IPS DF 4.7 (cell line): Measurements from ENCODE around the gene ZFP36.
"Not testable (repeated sequence)": the region's sequence is repeated elsewhere in the genome, so short reads cannot be mapped to it uniquely, and the experiment has no call there.

Source experiments
- DNase-seq: peaks from one replicate; pipeline ENCODE4 v3.0.0-alpha.2; 2013; ENCODE audit warnings: low spot score; ENCODE audit errors: extremely low read depth

The ZFP36 gene

GRCh38 chr19:39406656-39407409, at the start of gene ZFP36:
TSS of gene ZFP36 (plus strand) at chr19:39406847. CDS start at chr19:39406905, 58 bp downstream.
- no peak for DNase-seq

DNA sequence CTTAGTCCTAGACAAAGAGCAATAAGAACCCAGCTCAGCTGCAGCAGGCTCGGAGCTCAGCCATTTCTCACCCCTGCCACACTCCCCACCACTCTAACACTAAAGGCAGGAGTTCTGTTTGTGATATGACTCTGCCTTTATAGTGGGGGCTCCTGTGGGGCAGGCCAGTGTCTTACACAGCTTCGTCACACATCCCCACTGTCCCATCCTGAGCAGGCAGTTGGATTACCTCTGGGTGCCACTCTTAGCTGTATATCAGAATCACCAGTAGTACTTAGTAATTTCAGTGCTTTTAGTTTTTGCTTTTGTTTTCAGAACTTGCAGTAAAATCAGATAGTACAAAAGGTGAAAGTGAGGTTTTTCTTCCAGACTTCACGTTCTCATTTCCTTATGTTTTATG, 47.6 kb upstream of the ZFP36 start:
- DNase-seq = no peak

- DNase-seq = no peak
Measured at GRCh38 chr19:39360599-39360998, 46.0 kb upstream of the ZFP36 start.

DNA sequence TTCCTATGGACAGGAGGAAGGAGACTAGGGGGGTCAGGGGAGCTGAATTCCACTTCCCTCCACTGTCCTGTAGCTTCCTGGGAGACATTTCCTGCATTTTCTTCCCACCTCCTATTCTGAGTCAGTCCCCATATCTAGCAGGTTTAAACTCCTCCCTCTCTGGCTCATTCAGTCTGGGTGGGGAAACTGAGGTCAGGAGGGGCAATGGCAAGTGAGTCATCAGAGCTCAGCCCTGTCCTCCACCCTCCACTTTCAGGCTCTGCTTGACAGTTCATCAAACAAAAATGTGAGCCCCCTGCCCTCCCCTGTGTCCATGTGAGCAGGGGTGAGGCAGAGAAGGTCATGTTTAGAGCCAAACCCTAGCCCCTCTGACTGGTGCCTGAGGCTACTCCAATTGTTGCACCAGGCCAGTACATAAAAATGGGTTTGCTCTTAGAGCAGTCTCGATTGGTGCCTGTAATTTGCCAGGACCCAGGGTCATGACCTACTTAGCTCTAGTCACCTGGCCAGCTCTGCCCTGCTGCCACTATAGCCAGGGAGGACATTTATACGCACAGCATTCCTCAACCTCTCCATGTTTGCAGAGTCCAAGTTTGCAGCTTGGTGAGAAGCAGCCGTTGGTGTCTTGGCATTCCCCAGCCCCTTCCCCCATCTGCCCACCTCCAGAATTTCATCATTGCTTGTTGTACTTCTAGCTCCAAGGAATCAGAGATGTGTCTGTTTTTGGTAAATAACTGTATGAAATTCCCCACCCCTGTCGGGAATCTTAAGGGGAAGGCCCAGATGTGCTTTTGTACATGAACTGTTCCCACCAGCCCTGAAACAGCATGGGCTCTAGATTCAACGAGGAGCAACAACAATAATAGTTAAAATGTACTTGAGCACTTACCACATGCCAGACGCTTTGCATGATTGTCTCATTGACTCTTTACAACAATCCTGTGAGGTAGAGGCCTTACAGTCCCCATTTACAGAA, 43.7 kb upstream of the ZFP36 start:
- DNase-seq = no peak

DNA sequence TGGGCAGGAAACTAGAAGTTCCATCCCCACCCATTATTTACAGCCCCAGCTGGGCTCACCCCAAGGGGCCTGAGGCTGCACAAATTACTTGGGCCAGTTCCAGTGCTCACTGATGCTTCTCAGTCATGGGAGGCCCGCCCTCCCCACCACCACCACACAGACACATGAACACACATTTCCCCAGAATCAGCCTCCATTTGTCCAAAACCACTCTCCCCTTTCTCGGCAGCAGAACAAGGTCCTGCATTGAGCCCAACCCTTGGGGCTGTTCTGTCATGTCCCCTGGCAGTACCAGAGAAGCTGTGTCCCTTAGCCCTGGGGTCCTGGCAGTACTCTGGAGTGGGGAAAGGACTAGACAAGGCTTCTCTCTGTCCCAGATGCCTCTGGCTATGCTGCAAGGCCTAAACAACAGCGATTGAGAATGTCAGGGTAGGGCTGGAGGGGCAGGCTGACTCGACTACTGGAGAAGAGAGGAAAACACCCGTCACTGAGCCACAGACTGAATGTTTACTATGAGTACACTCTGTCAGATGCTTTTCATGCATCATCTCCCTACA, 42.7 kb upstream of the ZFP36 start:
- DNase-seq = no peak

DNA sequence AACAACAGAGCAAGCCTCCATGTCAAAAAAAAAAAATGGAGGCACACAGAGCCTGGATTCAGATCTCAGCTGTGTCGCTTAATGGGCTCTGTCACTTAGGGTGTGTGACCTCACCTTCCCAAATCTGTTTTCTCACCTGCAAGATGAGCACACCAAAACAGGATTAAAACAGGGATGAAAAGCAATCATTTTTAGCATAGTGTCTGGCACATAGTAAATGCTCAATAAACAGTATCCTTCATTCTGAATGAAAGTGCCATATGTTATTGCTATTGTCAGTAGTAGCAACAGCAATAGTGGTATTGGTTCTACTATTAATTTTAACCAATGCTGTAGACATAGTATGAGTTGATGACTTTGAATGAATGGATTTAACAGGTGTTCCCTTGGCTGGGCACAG, 41.1 kb upstream of the ZFP36 start:
- DNase-seq = no peak

GRCh38 chr19:39369200-39369599, 37.4 kb upstream of the ZFP36 start:
- no peak for DNase-seq

DNA sequence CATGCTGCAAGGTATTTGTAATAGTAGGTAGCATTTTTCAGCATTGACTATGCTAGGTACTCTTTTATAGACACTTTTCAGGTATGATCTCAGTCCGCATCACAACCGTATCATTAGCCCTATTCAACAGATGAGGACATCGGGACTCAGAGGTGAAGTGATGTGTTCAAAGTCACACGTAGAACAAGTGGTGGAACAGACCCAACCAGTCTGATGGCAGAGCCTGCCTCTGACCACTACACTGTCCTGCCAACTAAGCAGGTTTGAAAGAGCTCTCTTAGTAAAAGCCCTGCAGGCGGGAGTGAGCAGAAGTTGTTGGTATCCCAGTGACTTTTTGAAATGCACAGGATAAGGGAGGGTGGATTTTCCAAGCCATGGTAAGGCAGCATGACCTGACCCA, 35.9 kb upstream of the ZFP36 start:
- DNase-seq = no peak

GRCh38 chr19:39372047-39372802, 34.4 kb upstream of the ZFP36 start:
- DNase-seq = no peak

- DNase-seq = no peak
Measured at GRCh38 chr19:39372941-39373340, 33.7 kb upstream of the ZFP36 start.

DNA sequence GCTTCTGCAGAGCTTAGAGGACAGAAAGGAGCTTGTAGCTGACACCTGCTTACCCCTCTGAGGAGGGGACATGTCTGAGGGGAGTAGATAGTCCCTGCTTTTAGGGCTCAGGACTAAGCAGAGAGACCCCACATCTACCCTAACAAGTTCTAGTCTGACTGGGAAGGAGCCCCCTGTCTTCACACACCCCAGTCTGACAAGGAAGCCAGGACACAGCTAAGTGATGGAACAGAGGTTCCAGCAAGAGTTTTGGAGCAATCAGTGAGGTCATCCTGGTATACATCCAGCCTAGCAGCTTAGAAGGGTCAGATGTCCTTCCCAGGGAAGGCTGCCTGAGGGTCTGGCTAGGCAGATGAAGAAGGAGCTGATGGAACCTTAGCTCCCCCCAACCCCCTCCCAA, 30.7 kb upstream of the ZFP36 start:
- no peak for DNase-seq

DNA sequence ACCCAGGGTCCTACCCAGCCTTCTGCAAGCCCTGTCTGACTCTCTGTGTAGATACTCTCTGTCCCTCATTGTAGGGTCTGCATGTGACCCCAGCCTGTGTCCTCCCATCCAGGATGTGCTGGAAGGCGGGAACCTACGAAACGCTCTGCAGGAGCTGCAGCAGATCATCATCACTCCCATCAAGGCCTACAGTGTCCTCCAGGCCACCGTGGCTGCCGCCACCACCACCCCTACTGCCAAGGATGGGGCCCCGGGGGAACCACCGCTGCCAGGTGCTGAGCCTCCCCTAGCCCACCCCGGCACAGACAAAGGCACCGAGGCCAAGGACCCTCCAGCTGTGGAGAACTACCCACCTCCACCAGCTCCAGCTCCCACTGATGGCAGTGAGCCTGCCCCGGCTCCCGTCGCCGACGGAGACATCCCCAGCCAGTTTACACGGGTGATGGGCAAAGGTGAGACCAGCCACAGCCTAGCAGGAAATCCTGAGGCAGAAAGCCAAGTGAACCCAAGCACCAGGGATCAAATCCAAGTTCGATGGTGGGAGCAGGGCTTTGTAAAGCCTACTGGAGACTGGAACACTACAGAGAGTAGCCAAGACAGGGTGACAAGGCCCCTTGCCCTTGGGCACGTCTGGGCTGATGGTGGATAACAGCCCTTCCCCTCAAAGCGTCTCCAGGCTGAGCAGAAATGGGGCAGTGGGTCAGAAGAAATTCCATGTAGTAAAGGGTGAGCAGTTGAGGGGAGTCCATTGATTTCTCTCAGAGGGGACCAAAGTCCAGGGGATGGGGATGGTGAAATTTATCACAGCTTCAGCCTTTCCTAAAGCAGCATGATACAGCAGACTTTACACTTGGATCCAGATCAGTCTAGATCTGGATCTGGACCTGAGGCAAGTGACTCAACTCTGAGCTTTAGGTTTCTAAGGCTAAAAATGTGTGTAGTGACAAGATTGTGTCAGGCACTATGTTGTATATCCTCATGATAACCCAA, 29.0 kb upstream of the ZFP36 start:
- no peak for DNase-seq

DNA sequence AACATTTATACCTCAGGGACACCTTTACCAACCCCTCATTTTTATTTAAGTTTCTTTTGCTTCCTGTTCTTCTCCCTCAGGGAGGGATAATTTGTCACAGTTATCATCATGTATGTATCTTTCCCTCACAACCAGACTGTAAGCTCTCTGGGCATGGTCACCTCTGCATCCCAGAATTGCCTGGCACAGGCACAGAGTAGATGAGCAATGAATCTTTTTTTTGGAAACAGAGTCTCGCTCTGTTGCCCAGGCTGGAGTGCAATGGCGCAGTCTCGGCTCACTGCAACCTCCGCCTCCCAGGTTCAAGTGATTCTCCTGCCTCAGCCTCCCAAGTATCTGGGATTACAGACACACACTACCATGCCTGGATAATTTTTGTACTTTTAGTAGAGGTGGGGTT, 27.3 kb upstream of the ZFP36 start:
- not testable (repeated sequence) for DNase-seq

GRCh38 chr19:39379865-39380396, 26.7 kb upstream of the ZFP36 start:
- DNase-seq = no peak

DNA sequence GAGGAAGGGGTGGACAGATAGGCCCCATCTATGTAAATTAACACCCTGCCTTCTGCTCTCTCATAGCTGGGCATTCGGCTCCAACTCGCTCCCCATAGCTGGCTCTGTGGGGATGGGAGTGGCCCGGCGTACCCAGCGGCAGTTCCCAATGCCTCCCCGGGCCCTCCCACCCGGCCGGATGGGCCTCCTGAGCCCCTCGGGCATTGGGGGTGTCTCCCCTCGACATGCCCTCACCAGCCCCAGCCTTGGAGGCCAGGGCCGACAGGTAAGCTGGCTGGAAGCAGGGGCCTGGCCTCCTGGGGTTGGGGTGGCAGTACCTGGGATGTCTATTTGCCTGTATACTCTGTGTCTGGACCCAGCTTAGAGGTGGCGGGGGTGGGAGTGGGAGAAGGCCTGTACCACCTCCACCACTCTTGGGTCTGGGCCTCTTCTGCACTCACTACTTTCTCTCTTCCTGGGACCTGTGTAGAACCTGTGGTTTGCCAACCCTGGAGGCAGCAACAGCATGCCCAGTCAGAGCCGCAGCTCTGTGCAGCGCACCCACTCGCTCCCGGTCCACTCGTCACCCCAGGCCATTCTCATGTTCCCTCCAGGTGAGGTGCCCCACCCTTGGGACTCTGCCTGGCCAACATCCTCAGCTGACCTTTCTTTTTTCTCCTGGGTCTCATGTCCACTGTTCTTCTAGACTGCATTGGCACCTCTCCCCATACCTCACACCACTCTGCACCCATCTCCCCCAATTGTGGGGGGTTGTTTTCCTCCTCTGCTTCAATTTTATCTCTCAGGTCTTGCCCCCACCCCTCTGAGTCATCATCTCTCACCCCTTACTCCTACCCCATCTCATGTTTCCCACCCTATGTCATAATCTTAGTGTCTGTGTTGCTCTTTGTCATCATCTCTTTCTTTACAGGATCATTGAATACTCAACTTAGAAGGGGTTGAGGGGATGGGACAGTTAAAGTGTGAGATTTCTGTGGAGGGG, 25.8 kb upstream of the ZFP36 start:
- no peak for DNase-seq

DNA sequence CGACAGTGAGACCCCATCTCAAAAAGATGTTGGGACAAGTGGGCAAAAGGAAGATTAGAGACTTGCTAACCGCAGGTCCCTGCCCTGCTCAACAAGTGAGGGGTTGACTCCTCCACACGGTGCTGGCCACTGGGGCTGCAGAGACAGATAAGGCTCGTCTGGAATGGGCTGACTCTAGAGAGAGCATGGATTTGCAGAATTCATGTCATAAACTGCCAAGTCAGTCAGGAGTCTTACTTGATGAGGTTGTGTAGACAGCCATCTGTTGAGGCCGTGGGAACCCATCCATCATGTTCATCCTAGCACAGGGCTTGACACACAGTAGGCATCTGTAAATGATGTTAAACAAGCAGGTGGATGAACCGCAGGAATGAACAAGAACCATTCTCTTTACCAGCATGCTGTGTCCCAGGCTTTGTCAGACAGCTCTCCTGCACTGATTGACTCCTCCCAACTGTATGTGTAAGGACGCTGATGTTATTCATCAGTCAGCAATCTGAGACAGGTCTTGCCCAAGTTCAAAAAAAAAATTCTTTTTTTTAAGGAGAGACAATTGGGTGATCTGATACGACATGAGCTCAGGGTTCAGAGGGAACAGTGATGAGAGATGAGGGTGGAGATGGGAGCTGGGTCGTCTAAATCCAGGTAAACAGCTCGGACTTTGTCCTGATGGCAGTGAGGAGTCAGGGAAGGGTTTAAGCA, 24.6 kb upstream of the ZFP36 start:
- DNase-seq = no peak

DNA sequence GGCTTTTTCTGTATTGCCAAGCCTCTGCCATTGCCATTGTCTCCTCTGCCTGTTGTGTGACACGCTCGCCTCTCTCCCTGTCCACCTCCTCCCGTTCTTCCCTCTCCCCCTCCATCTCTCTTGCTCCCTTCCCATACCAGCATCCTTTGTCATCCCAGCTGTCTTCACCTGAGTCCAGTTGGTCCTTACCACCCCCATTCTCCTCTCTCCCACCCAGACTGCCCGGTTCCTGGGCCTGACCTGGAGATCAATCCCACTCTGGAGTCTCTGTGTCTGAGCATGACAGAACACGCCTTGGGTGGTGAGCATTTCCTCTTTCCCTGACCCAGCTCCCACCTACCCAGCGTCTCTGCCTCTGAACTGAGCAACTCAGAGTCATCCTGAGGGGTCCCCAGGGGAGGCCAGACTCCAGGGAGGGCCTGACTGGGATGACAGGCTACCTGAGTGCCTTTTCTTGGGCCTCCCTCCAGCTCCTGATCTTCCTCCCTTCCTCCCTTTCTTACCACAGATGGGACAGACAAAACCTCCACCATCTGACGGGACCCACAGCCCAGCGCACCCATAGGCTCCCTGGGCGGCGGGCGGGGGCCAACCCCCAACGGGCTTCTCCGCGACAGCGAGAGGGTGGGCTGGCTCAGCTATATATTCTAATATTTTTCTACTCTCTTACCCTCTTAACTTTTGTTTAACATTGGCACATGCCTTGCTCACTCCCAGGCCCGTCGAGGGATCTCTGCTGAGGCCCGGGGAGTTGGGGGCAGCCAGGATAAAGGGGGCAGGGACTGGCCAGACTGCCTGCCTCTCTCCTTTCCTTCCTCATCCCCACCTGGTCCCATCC, 23.4 kb upstream of the ZFP36 start:
- no peak for DNase-seq
